GM11168 (cell line): ENCODE results near the gene TNN.

ENCODE experiments used
- in situ Hi-C: fragments of 300-500 bp; cut with MboI; formaldehyde crosslinking; loops from one replicate; pipeline ENCODE4 v1.12.0; 2022; ENCODE audit warnings: low sequenced_read_pairs; ENCODE audit not compliant: unreplicated experiment

The TNN gene

GRCh38 chr1:175164751-175165150 is 97.1 kb downstream of the TNN start:
- in situ Hi-C loops = no loop called here

GRCh38 chr1:175166746-175167145 is 99.1 kb downstream of the TNN start:
- in situ Hi-C loops = no loop called here

- in situ Hi-C loops = no loop called here
Measured at GRCh38 chr1:175167861-175168260, 100.2 kb downstream of the TNN start.

GRCh38 chr1:175168782-175169181 is 101.1 kb downstream of the TNN start:
- in situ Hi-C loops = no loop called here

- in situ Hi-C loops = no loop called here
Measured at GRCh38 chr1:175169286-175170018, 101.8 kb downstream of the TNN start.

GRCh38 chr1:175171036-175171913 is 103.6 kb downstream of the TNN start:
- in situ Hi-C loops = no loop called here

GRCh38 chr1:175172503-175172902 is 104.9 kb downstream of the TNN start:
- in situ Hi-C loops = no loop called here

GRCh38 chr1:175173531-175173930 is 105.9 kb downstream of the TNN start:
- in situ Hi-C loops = no loop called here

GRCh38 chr1:175174309-175175102 is 106.9 kb downstream of the TNN start:
- in situ Hi-C loops = no loop called here

GRCh38 chr1:175176246-175176645 is 108.6 kb downstream of the TNN start:
- in situ Hi-C loops = no loop called here

- in situ Hi-C loops = no loop called here
Measured at GRCh38 chr1:175178056-175178455, 110.4 kb downstream of the TNN start.

- in situ Hi-C loops = no loop called here
Measured at GRCh38 chr1:175178456-175178855, 110.8 kb downstream of the TNN start.

GRCh38 chr1:175179837-175180590 is 112.4 kb downstream of the TNN start:
- in situ Hi-C loops = no loop called here

- in situ Hi-C loops = no loop called here
Measured at GRCh38 chr1:175182201-175182746, 114.6 kb downstream of the TNN start.

- in situ Hi-C loops = no loop called here
Measured at GRCh38 chr1:175183586-175183985, 116.0 kb downstream of the TNN start.

- in situ Hi-C loops = no loop called here
Measured at GRCh38 chr1:175185903-175186302, 118.3 kb downstream of the TNN start.

GRCh38 chr1:175186433-175187160 is 119.0 kb downstream of the TNN start:
- in situ Hi-C loops = no loop called here

GRCh38 chr1:175188936-175189335 is 121.3 kb downstream of the TNN start:
- in situ Hi-C loops = no loop called here

GRCh38 chr1:175191659-175192058 is 124.0 kb downstream of the TNN start:
- in situ Hi-C loops = no loop called here
